HepG2 (cell line): Measurements from ENCODE around the gene KRT10. TPM values are rescaled to one million over a fixed set of nuclear protein-coding genes. Genes with fewer than 3 reads are reported as not detected.

ENCODE experiments used
- BRD4 ChIP-seq: sonication (generic); formaldehyde crosslinking; IDR thresholded peaks from 2 replicates; pipeline ENCODE4 v1.4.0; 2020; ENCODE audit warnings: missing genetic modification reagents
- DNMT3B ChIP-seq: conservative IDR thresholded peaks from 2 replicates; pipeline ENCODE4 v1.6.1; 2016; ENCODE audit warnings: missing biosample characterization, control low read depth
- FOXK2 ChIP-seq: fragments of 450-650 bp; IDR thresholded peaks from 2 replicates; pipeline ENCODE4 v1.6.1; 2016
- GZF1 ChIP-seq: sonication (generic); formaldehyde crosslinking; IDR thresholded peaks from 2 replicates; pipeline ENCODE4 v1.5.1; 2020; ENCODE audit warnings: mild to moderate bottlenecking, missing genetic modification reagents
- HIVEP1 ChIP-seq: sonication (generic); formaldehyde crosslinking; IDR thresholded peaks from 2 replicates; pipeline ENCODE4 v1.4.0; 2020; ENCODE audit warnings: mild to moderate bottlenecking, missing genetic modification reagents
- HOXA7 ChIP-seq: sonication (generic); formaldehyde crosslinking; IDR thresholded peaks from 2 replicates; pipeline ENCODE4 v1.8.1; 2022; ENCODE audit warnings: mild to moderate bottlenecking, missing genetic modification reagents, moderate library complexity
- KDM2A ChIP-seq: sonication (generic); formaldehyde crosslinking; IDR thresholded peaks from 2 replicates; pipeline ENCODE4 v1.4.0; 2020; ENCODE audit warnings: low read depth, missing genetic modification reagents, borderline replicate concordance
- KLF16 ChIP-seq, 2 experiments: sonication (generic) in 1 of 2; formaldehyde crosslinking in 1 of 2; IDR thresholded peaks; 2 replicates each; pipeline versions ENCODE4 v1.6.1 to v1.8.0; 2016 to 2023; ENCODE audit warnings: missing genetic modification reagents in 2 of 2, missing compliant biosample characterization in 1 of 2
- MAFK ChIP-seq, 2 experiments: IDR thresholded peaks in 1 of 2; conservative IDR thresholded peaks in 1 of 2; 2 replicates each; pipeline ENCODE4 v1.6.1; 2011; ENCODE audit warnings: improper control_type of control experiment in 2 of 2, low read length in 2 of 2
- MBNL3 ChIP-seq: fragments of 250-450 bp; sonication (Bioruptor Pico); conservative IDR thresholded peaks from 2 replicates; pipeline ENCODE4 v1.8.0; 2022; ENCODE audit warnings: mild to moderate bottlenecking, inconsistent platforms
- NFE2L1 ChIP-seq: sonication (generic); formaldehyde crosslinking; IDR thresholded peaks from 2 replicates; pipeline ENCODE4 v1.4.0; 2020; ENCODE audit warnings: missing genetic modification reagents, mild to moderate bottlenecking, borderline replicate concordance
- NFRKB ChIP-seq: fragments of 450-650 bp; IDR thresholded peaks from 2 replicates; pipeline ENCODE4 v1.6.1; 2017
- PHF21A ChIP-seq: sonication (generic); formaldehyde crosslinking; IDR thresholded peaks from 2 replicates; pipeline ENCODE4 v1.5.0; 2020; ENCODE audit warnings: mild to moderate bottlenecking, missing genetic modification reagents
- POLR2AphosphoS2 ChIP-seq: IDR thresholded peaks from 2 replicates; pipeline ENCODE4 v1.6.1; 2011; ENCODE audit warnings: low read depth, low read length, improper control_type of control experiment
- RAD21 ChIP-seq: fragments of 450-650 bp; formaldehyde crosslinking; IDR thresholded peaks from 2 replicates; pipeline ENCODE4 v1.5.0; 2020; ENCODE audit warnings: mild to moderate bottlenecking
- REXO4 ChIP-seq: sonication (generic); formaldehyde crosslinking; IDR thresholded peaks from 2 replicates; pipeline ENCODE4 v1.8.0; 2022; ENCODE audit warnings: missing genetic modification reagents, mild to moderate bottlenecking, borderline replicate concordance
- RFX3 ChIP-seq: IDR thresholded peaks from 2 replicates; pipeline ENCODE4 v1.6.1; 2016; ENCODE audit warnings: missing biosample characterization, missing genetic modification reagents
- RFX5 ChIP-seq: IDR thresholded peaks from 2 replicates; pipeline ENCODE4 v1.6.1; 2011; ENCODE audit warnings: low read depth, low read length, improper control_type of control experiment
- ZFP90 ChIP-seq: sonication (generic); formaldehyde crosslinking; IDR thresholded peaks from 2 replicates; pipeline ENCODE4 v1.8.0; 2022; ENCODE audit warnings: missing genetic modification reagents, mild to moderate bottlenecking, inconsistent platforms, borderline replicate concordance
- ZNF12 ChIP-seq: sonication (generic); formaldehyde crosslinking; IDR thresholded peaks from 2 replicates; pipeline ENCODE4 v1.5.0; 2020; ENCODE audit warnings: missing genetic modification reagents
- ZNF230 ChIP-seq: sonication (generic); formaldehyde crosslinking; IDR thresholded peaks from 2 replicates; pipeline ENCODE4 v1.4.0; 2020; ENCODE audit warnings: mild to moderate bottlenecking, missing genetic modification reagents
- ZNF253 ChIP-seq: sonication (generic); formaldehyde crosslinking; IDR thresholded peaks from 2 replicates; pipeline ENCODE4 v1.8.0; 2022; ENCODE audit warnings: mild to moderate bottlenecking, missing genetic modification reagents, borderline replicate concordance
- ZNF317 ChIP-seq: sonication (generic); formaldehyde crosslinking; IDR thresholded peaks from 2 replicates; pipeline ENCODE4 v1.5.0; 2020; ENCODE audit warnings: mild to moderate bottlenecking, missing genetic modification reagents
- ZNF33B ChIP-seq: sonication (generic); formaldehyde crosslinking; IDR thresholded peaks from 2 replicates; pipeline ENCODE4 v1.5.1; 2020; ENCODE audit warnings: mild to moderate bottlenecking, missing genetic modification reagents
- ZNF563 ChIP-seq: sonication (generic); formaldehyde crosslinking; IDR thresholded peaks from 2 replicates; pipeline ENCODE4 v1.8.0; 2022; ENCODE audit warnings: mild to moderate bottlenecking, moderate library complexity, missing genetic modification reagents
- ZNF749 ChIP-seq: sonication (generic); formaldehyde crosslinking; IDR thresholded peaks from 2 replicates; pipeline ENCODE4 v1.8.0; 2022; ENCODE audit warnings: mild to moderate bottlenecking, missing genetic modification reagents, moderate library complexity, borderline replicate concordance
- ZNF790 ChIP-seq: sonication (generic); formaldehyde crosslinking; IDR thresholded peaks from 2 replicates; pipeline ENCODE4 v1.8.0; 2022; ENCODE audit warnings: missing genetic modification reagents, mild to moderate bottlenecking, borderline replicate concordance
- polyA plus RNA-seq, 8 experiments: library from polyadenylated mRNA; depleted of rRNA in 3 of 8; stranded (reverse) in 7 of 8; unstranded in 1 of 8; fragments of >200 nt; fragmentation: Illumina TruSeq in 4 of 8; extraction: Trizol in 4 of 8; gene quantifications; 2 replicates each; pipeline versions ENCODE4 v1.2.1 to v1.2.3, GENCODE V29; 2011 to 2016; ENCODE audit warnings: low read depth in 4 of 8, missing spikeins in 1 of 8, mixed read lengths in 1 of 8; ENCODE audit not compliant: insufficient read depth in 1 of 8
- total RNA-seq, 5 experiments: library from RNA; depleted of rRNA; stranded (reverse); fragments of >200 nt; fragmentation: Illumina TruSeq; extraction: Trizol; gene quantifications; 2 replicates each; pipeline ENCODE4 v1.2.3, GENCODE V29; 2016; ENCODE audit warnings: low read depth in 1 of 5
- TF ChIP-seq, protein P1 (sequence below): sonication (generic); formaldehyde crosslinking; IDR thresholded peaks from 2 replicates; pipeline ENCODE4 v1.8.0; 2022; ENCODE audit warnings: missing genetic modification reagents, mild to moderate bottlenecking, inconsistent platforms, borderline replicate concordance
- TF ChIP-seq, protein P2 (sequence below): sonication (generic); formaldehyde crosslinking; IDR thresholded peaks from 2 replicates; pipeline ENCODE4 v1.5.0; 2020; ENCODE audit warnings: missing genetic modification reagents
- TF ChIP-seq, protein P3 (sequence below): sonication (generic); formaldehyde crosslinking; IDR thresholded peaks from 2 replicates; pipeline ENCODE4 v1.5.0; 2020; ENCODE audit warnings: missing genetic modification reagents, mild to moderate bottlenecking, borderline replicate concordance

Gene KRT10
- total and polyA plus RNA-seq, 2 of the 13 experiments (the other 11 are each of a cell fraction or from before 2014, with no cell fraction given) = 25.1 to 27.5 TPM

DNA sequence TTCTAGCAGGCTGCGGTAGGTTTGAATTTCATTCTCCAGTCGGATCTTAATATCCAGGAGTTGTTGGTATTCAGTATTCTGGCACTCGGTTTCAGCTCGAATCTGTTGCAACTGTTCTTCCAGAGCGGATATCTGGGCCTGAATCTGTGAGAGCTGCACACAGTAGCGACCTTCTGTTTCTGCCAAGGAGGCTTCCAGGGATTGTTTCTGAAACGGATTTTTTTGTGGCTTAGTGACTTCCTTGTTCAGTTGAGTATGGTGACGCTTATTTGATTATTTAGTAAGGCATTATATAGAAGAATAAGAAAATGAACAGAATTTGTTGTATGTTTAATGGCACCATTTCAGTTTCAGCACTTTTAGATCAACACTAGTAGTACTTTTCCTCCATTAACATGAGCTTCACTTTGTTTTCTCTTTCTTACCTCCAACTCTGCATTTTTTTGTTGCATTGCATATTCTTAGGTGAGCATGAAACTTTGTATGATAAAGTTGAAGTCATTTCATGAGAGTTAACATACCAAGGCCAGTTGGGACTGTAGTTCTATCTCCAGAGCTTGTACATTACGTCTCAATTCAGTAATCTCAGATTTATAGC lies 2.8 kb downstream of the KRT10 start (continued):
- TF ChIP-seq NFE2L1 (CRISPR knock-in tag) (no peak), ZNF790 (no peak), BRD4 (no peak), ZNF253 (CRISPR knock-in tag) (no peak), HIVEP1 (CRISPR knock-in tag) (no peak), PHF21A (CRISPR knock-in tag) (no peak), NFRKB (no peak), POLR2AphosphoS2 (no peak), ZFP90 (no peak), MBNL3 (CRISPR knock-in tag) (no peak), KLF16 (CRISPR knock-in tag; IDR thresholded peaks at IDR 0.05) (peak in 1 of 2 experiments; percentile 43; a peak in 1 of 4 replicates), ZNF563 (CRISPR knock-in tag) (no peak), MAFK (conservative IDR thresholded peaks at IDR 0.05 in 1 of 2, IDR thresholded peaks at IDR 0.05 in 1 of 2; ENCODE audit: low read length in 2 of 2) (no peak), ZNF317 (CRISPR knock-in tag) (no peak), KDM2A (CRISPR knock-in tag) (no peak), DNMT3B (0 out of 2 replicates have a peak, but pooled peaks have one; percentile 18), RAD21 (CRISPR knock-in tag) (no peak), GZF1 (CRISPR knock-in tag) (no peak), ZNF33B (CRISPR knock-in tag) (no peak), FOXK2 (no peak), HOXA7 (CRISPR knock-in tag) (no peak), ZNF749 (CRISPR knock-in tag) (no peak), RFX3 (CRISPR knock-in tag) (no peak), REXO4 (CRISPR knock-in tag) (no peak), ZNF12 (CRISPR knock-in tag) (no peak), RFX5 (no peak), ZNF230 (no peak)
- TF ChIP-seq, protein P1, sequence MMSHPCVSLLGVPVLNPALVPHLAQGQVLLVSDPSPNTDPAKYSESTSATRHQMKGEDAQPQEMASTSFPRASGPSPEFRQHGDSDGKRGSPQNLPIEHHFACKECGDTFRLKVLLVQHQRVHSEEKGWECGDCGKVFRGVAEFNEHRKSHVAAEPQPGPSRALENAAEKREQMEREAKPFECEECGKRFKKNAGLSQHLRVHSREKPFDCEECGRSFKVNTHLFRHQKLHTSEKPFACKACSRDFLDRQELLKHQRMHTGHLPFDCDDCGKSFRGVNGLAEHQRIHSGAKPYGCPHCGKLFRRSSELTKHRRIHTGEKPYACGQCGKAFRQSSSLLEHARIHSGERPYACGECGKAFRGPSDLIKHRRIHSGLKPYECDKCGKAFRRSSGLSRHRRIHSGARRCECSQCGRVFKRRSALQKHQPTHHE (CRISPR knock-in tag) = no peak
- TF ChIP-seq, protein P2, sequence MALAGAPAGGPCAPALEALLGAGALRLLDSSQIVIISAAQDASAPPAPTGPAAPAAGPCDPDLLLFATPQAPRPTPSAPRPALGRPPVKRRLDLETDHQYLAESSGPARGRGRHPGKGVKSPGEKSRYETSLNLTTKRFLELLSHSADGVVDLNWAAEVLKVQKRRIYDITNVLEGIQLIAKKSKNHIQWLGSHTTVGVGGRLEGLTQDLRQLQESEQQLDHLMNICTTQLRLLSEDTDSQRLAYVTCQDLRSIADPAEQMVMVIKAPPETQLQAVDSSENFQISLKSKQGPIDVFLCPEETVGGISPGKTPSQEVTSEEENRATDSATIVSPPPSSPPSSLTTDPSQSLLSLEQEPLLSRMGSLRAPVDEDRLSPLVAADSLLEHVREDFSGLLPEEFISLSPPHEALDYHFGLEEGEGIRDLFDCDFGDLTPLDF (CRISPR knock-in tag) = peak; percentile 53; the same call in 1 of the 2 replicates
- TF ChIP-seq, protein P3, sequence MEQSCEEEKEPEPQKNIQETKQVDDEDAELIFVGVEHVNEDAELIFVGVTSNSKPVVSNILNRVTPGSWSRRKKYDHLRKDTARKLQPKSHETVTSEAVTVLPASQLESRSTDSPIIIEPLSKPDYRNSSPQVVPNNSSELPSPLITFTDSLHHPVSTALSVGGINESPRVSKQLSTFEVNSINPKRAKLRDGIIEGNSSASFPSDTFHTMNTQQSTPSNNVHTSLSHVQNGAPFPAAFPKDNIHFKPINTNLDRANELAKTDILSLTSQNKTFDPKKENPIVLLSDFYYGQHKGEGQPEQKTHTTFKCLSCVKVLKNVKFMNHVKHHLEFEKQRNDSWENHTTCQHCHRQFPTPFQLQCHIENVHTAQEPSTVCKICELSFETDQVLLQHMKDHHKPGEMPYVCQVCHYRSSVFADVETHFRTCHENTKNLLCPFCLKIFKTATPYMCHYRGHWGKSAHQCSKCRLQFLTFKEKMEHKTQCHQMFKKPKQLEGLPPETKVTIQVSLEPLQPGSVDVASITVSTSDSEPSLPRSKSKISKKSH = no peak
